Posterior vena cava (tissue), 2 donors: ENCODE results near the gene NIPBL. TPM values are rescaled to one million over a fixed set of nuclear protein-coding genes. Genes with fewer than 3 reads are reported as not detected.

ENCODE experiments used
- DNase-seq: peaks from one replicate; pipeline ENCODE4 v3.0.0-alpha.2; 2020; ENCODE audit warnings: low spot score
- intact Hi-C, 2 donors: fragments of 100-400 bp; cut with DNase I; formaldehyde crosslinking; loops; one replicate each; pipeline versions ENCODE4 v1.14.1 to v1.14.2; 2022 to 2023
- total RNA-seq, 2 donors: library from RNA; stranded (reverse); fragmentation: NEBNext Ultra II Directional; extraction: Animal tissue kit (Norgen Biotek cat#: 25700); gene quantifications; one replicate each; pipeline ENCODE4 v1.2.1, GENCODE V29; 2021
- donor health status: DM: yes; HTN: yes; CAD: no.
- donor health status: DM: yes; HTN: yes; CAD: no.

The NIPBL gene
- total RNA-seq, 2 donors from 2014 or later, result 49.3 to 58.6 TPM

GRCh38 chr5:37103302-37103701 lies 226.7 kb downstream of the NIPBL start:
- no peak for DNase-seq
- intact Hi-C loops, result no loop called here

GRCh38 chr5:37109338-37109737 lies 232.8 kb downstream of the NIPBL start:
- no peak for DNase-seq
- intact Hi-C loops, result no loop called here

DNA sequence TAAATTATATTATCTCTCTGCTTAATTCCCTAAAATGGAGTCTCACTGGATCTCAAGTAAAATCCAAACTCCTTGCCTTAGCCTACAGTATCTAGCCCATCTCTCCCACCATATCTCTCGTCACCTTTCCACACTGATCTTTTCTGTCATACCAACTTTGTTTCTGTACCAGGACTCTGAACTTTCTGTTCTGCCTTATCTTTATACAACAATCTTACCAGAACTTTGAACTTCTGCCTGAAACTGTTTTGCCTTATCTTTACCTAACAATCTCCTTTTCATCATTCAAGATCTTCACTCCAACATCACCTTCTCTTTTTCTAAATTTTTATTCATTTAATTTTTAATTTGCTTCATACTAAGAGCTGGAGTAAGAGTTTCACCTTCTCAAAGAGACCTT lies 233.6 kb downstream of the NIPBL start:
- DNase-seq, result no peak
- intact Hi-C loops, result no loop called here

DNA sequence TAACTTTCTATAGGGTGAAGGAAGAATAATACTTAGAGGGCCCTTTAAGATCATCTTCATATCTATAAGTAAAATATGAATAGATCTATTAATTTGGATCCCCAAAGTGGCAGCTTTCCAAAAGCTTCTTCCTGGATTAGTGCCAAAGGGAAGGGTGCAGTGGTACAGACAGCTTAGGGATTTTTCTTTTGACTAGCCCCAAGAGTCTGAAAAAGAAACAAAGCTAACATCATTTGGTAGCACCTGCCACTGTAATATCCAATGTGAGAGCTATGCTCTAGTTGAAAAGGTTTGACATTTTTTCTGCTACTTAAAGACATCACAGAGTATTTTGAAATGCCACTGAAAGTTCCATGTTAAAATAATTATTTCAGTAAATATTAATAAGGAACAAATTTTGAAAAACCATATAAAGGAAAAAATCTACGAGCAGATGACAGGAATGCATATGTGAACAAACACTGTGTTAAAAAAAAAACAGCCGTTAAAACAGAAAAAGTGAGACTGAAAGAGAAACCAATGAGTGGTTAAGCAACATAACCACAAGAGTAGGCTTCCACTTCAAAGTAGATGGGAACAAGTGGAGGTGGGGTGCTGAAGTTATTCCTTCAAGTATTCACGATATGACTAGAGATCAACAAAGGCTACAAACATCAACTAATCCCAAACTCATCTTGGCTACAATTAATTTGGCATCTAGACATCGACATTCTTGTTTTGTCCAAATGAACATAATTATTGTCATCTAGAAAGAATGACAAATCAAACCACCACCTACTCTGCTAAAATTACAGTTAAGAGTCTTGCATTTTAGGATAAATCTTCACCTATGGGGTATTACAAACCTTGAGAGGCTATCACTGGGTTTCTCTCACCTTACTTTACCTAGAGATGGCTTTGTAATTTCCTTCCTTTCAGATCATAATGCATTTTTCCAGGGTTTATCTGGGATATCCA lies 235.1 kb downstream of the NIPBL start:
- no peak for DNase-seq
- intact Hi-C loops, result no loop called here

- no peak for DNase-seq
- intact Hi-C loops, result no loop called here
These were observed 235.9 kb downstream of the NIPBL start for GRCh38 chr5:37112383-37112991.
